ENCODE results near the gene AP2A2. TPM values are rescaled to one million over a fixed set of nuclear protein-coding genes. Genes with fewer than 3 reads are reported as not detected.

AP2A2 gene
- total RNA-seq, 1 donor from 2014 or later = 78.1 TPM

DNA sequence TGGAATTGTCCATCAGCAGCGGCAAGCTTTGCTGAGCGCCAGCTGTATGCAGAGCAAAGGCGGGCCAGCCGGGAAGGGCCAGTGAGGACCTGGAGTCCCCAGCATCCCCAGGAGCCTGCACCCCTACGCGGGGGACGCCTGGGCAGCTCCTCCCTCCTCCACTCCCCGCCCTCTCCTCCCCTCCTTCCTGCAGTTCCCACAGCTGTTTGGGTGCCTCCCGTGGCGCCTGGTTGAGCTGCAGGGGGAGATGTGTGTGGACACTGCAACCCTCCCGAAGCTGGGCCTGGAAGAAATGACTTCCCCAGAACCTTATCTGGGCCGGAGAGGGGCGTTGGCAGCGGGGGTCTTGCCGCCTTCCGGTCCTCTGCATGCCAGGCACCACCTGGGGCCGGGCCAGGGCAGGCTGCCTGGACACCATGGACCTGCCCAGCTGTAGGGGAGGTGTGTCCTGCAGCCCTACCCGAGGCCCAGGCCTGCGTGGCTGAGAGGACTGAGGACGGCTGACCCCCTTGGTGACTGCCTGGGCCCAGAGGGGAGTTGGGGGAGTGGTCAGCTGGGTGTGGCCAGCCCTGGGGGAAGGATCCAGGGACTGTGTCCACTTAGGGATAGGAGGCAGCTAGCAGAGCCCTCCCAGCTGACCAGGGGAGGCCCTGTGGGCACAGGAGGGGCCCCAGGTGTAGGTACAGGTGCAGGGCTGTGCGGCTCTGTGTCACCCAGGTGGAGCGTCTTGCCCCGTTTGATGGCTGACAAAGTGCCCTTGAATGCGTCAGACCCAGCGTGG is 127.6 kb downstream of the AP2A2 start:
- DNase-seq (ENCODE audit: low read depth, low spot score) = no peak
- Mint-ChIP-seq H3K36me3 (ENCODE audit: low read depth) (no peaks in the 10 kb centered on the region), H3K27ac (ENCODE audit: unreplicated experiment) (no peak overlapping the region), H3K4me1 (no peaks in the 10 kb centered on the region), H3K4me3 (no peak overlapping the region), H3K9me3 (no peaks in the 10 kb centered on the region), H3K27me3 (ENCODE audit: low read depth) (peaks cover 2% of the 10 kb centered on the region)
- TF ChIP-seq, protein P1, sequence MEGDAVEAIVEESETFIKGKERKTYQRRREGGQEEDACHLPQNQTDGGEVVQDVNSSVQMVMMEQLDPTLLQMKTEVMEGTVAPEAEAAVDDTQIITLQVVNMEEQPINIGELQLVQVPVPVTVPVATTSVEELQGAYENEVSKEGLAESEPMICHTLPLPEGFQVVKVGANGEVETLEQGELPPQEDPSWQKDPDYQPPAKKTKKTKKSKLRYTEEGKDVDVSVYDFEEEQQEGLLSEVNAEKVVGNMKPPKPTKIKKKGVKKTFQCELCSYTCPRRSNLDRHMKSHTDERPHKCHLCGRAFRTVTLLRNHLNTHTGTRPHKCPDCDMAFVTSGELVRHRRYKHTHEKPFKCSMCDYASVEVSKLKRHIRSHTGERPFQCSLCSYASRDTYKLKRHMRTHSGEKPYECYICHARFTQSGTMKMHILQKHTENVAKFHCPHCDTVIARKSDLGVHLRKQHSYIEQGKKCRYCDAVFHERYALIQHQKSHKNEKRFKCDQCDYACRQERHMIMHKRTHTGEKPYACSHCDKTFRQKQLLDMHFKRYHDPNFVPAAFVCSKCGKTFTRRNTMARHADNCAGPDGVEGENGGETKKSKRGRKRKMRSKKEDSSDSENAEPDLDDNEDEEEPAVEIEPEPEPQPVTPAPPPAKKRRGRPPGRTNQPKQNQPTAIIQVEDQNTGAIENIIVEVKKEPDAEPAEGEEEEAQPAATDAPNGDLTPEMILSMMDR (conservative IDR thresholded peaks at IDR 0.05) = no peak

DNA sequence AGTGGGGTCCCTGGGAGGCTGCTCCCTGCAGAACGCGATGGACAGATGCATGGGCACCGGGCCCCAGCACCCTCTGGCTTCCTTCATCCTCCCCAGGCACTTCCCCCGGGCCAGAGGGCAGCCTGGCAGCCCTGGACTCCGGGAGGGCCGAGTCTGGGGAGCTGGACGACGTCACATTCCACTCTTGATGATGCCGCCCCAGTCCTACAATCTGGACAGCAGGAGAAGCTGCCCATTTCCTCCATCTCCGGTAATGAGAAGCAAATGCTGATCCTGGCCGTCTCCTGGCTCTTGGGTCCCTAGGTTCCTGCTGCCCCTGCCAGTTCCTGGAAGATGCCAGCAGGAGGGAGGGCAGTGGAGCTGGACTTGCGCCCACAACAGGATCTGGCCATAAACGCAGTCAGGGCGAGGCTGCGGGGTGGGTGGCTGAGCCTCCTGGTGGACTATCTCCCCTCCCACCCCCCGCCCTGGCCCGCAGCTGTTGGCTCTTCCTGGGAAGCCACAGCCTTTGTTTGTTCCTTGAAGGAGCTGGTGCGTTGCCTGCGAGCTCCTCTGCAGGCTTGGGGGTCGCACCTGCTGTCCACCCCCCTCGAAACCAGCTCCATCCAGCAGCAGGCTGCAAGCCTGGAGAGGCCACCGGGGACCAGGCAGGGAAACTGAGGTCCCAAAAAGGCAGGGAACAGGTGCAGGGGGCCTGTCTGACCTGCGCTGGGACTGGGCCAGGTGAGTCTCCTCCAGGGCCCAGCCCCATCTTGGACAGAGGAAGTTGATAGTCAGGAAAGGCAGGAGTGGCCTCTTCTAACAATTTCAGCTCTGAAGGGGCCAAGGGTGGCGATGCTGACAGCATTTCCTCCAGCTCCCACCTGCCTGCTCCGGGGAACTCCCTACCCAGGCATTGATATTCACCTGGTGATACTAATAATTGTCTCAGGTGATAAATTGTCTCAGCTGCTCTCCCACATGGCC is 128.8 kb downstream of the AP2A2 start:
- no peak for DNase-seq (ENCODE audit: low read depth, low spot score)
- Mint-ChIP-seq H3K4me1 (no peaks in the 10 kb centered on the region), H3K4me3 (no peak overlapping the region), H3K36me3 (ENCODE audit: low read depth) (no peaks in the 10 kb centered on the region), H3K9me3 (no peaks in the 10 kb centered on the region), H3K27me3 (ENCODE audit: low read depth) (no peaks in the 10 kb centered on the region), H3K27ac (ENCODE audit: unreplicated experiment) (no peak overlapping the region)
- TF ChIP-seq, protein P1 (conservative IDR thresholded peaks at IDR 0.05) = no peak

DNA sequence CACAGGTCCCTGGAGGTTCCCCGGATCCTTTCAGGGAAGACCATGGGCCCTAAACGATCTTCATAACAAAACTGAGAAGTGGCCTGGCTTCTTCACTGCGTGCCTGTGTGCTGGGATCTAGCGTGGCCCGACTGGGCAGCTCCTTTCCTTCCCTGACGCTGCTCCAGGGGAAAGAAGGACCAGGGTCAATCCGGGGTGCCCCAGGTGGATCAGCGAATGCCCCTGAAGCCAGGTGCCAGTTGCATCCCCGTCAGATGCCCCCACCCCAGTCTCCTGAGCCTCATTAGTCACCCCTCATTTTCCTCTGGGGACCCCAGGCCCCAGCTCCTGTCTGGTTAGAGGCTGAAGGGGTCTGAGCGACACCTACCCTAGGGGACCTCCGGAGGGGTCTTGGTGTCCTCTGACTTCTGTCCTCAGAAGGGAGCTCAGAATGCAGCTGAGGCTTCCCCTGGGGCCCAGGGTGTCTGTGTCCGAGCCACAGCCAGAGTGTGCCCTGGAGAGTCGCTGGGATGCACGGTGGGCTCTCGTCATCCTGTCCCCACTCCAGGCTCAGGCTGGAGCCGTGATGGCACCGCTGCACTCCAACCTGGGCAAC is 129.5 kb downstream of the AP2A2 start:
- Mint-ChIP-seq H3K9me3 (no peaks in the 10 kb centered on the region), H3K4me3 (no peak overlapping the region), H3K4me1 (no peaks in the 10 kb centered on the region), H3K27ac (ENCODE audit: unreplicated experiment) (no peak overlapping the region), H3K27me3 (ENCODE audit: low read depth) (no peaks in the 10 kb centered on the region), H3K36me3 (ENCODE audit: low read depth) (no peaks in the 10 kb centered on the region)
- TF ChIP-seq, protein P1 (conservative IDR thresholded peaks at IDR 0.05) = no peak
- no peak for DNase-seq (ENCODE audit: low read depth, low spot score)

DNA sequence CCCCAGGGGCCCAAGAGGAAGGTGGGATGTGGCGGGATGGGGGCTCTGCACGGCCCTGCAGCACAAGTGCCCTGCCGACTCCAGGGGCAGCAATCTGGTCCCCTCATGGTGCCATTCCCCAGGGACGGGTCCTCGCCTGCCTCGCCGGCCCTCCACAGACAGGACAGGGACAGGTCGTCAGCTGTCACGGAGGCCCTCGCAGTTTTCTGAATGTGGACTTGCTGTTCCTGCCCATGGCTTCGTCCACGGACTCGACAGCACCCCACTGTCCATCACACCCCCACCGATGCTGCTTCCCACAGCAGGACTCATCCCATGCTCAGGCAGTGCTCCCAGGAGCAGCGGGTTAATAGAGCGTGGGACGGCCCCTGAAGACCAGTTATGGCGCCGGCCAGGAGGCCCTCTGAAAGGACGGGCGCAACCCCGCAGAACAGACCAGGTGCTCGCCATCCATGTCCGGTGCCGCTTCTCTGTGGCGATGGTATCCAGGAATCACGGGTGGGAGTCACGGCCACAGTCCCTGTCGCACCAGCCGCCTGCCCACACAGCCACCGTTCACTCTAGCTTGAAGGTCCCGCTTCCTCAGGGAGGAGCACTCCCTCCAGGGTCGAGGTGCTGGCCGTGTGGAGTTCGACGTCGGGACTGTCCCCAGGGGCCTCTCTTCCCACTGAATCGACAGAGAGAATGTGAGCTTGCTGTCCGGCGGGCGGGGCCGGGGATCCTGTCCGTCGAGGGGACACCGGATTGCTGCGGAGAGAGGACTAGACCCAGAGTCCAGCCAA is 130.5 kb downstream of the AP2A2 start:
- no peak overlapping the region for H3K4me3 Mint-ChIP-seq
- H3K36me3 Mint-ChIP-seq (ENCODE audit: low read depth) = no peaks in the 10 kb centered on the region
- H3K9me3 Mint-ChIP-seq = no peaks in the 10 kb centered on the region
- TF ChIP-seq, protein P1 (conservative IDR thresholded peaks at IDR 0.05) = no peak
- H3K27me3 Mint-ChIP-seq (ENCODE audit: low read depth) = peaks cover 4% of the 10 kb centered on the region
- no peaks in the 10 kb centered on the region for H3K4me1 Mint-ChIP-seq
- DNase-seq (ENCODE audit: low read depth, low spot score) = no peak
- no peak overlapping the region for H3K27ac Mint-ChIP-seq (ENCODE audit: unreplicated experiment)

DNA sequence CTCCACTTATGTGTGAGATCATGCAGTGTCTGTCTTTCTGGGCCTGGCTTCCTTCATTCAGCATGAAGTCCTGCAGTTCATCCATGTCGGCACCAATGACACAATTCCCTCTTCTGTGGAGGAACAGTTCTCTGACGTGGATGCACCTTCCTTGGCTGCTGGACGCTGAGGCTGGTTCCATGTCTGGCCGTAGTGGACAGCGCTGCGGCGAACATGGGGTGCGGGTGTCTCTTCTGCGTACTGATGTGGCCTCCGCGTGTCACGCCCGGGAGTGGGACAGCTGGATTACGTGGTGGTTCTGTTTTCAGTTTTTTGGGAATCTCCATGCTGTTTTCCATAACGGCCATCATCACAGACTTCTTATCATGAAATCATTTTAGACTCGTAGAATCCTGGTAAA is 132.1 kb downstream of the AP2A2 start:
- peaks cover 2% of the 10 kb centered on the region for H3K36me3 Mint-ChIP-seq (ENCODE audit: low read depth)
- H3K27ac Mint-ChIP-seq (ENCODE audit: unreplicated experiment) = no peak overlapping the region
- no peak overlapping the region for H3K4me3 Mint-ChIP-seq
- TF ChIP-seq, protein P1 (conservative IDR thresholded peaks at IDR 0.05) = no peak
- H3K4me1 Mint-ChIP-seq = peaks cover 3% of the 10 kb centered on the region
- H3K27me3 Mint-ChIP-seq (ENCODE audit: low read depth) = peaks cover 11% of the 10 kb centered on the region
- DNase-seq (ENCODE audit: low read depth, low spot score) = no peak
- peaks cover 2% of the 10 kb centered on the region for H3K9me3 Mint-ChIP-seq
